HG03139 (cell line): Measurements from ENCODE around the gene ZNF286A.
"Not testable (repeated sequence)": the region's sequence is repeated elsewhere in the genome, so short reads cannot be mapped to it uniquely, and the experiment has no call there.

Experiments
- ATAC-seq: cut with Tn5 transposase; IDR thresholded peaks from one replicate; pipeline ENCODE4 v1.9.1; 2021; ENCODE audit not compliant: unreplicated experiment

Gene ZNF286A

DNA sequence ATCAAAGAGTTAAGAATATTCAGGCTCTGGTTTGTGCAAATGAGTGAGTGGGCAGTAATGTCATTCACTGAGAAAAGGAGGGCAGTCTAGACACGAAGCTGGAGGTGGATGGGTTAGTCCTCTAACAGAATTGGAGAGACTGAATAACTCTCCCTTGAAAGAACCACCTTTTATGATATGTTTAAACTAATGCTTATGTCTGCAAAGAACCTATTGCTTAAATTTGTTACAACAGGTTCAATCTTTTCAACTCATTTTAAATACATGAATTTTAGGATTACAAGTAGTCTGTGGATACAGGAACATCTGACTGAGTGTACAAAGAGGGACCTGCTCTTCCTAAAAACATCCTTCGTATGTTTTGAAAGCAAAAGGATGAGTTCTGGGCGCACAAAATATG is 585 bp upstream of the ZNF286A start:
- ATAC-seq, result peak; percentile 6

DNA sequence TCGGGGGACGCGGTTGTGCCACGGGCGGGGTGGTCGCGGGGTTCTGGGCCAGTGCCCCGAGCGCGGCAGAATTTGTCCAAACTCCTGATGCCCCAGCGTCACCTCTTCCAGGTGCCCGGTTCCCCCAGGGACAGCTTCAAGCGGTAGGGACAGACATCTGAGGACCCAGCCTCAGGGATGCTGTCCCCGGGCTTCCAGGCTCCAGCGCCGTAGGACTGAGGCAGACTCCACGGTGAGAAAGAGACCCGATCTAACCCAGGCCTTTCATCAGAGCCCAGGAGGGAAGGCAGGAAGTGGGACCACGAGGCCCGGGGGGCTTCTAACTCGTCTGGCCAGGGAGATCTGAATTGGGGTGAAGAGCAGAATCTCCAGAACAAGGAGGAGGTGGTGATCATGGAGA is 385 bp downstream of the ZNF286A start:
- ATAC-seq, result not testable (repeated sequence)

DNA sequence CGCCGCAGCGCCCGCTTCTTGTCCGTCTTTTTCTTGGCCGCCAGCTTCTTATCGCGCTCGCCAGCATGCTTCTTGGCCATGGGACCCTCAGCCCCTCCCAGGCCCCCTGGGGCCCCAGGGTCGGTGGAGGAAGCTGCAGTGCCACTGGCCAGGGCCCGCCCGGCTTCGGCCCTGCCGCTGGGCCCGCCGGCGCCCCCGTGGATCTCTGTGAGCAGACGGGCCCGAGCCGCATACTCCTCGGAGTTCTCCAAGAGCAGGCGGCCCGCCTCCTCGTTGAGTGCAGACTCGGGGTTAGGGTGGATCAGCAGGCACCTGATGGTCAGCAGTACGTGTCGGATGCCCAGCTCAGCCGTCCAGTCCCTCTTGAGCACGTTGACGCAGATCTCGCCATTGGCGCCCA is 4.7 kb downstream of the ZNF286A start:
- ATAC-seq, result not testable (repeated sequence)

DNA sequence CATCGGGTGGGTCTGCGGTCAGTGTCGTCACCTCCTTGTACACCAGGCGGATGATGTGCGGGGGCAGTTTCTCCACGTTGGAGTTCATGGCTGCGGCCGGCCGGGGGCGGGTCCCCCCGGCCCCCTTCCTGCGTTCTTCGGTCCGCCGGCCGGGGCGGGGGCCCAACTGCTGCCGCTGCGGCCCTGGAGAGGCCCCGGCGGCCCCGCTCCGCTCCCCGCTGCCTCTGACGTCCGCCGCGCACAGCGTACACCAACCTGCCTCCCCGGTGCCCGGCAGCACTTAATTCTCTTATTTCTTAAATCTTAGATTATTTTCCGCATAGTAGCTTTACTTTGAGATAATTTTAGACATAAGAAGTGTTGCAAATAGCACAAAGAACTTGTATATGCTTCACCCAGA is 5.3 kb downstream of the ZNF286A start:
- ATAC-seq, result not testable (repeated sequence)

DNA sequence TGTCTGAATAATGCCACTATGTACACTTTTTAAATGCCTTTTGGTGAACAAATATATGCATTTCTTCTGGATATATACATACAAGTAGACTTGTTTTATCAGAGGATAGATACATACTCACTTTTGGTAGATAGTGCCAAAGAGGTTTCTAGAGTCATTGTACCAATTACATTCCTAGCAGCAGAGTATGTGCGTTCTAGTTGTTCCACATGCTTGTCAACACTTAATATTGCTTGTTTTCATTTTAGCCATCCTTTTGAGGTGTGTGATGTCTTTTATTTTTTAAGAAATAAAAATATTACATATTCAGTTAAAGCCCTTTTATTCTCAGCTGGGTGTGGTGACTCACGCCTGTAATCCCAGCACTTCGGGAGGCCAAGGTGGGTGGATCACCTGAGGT is 9.3 kb downstream of the ZNF286A start:
- not testable (repeated sequence) for ATAC-seq

DNA sequence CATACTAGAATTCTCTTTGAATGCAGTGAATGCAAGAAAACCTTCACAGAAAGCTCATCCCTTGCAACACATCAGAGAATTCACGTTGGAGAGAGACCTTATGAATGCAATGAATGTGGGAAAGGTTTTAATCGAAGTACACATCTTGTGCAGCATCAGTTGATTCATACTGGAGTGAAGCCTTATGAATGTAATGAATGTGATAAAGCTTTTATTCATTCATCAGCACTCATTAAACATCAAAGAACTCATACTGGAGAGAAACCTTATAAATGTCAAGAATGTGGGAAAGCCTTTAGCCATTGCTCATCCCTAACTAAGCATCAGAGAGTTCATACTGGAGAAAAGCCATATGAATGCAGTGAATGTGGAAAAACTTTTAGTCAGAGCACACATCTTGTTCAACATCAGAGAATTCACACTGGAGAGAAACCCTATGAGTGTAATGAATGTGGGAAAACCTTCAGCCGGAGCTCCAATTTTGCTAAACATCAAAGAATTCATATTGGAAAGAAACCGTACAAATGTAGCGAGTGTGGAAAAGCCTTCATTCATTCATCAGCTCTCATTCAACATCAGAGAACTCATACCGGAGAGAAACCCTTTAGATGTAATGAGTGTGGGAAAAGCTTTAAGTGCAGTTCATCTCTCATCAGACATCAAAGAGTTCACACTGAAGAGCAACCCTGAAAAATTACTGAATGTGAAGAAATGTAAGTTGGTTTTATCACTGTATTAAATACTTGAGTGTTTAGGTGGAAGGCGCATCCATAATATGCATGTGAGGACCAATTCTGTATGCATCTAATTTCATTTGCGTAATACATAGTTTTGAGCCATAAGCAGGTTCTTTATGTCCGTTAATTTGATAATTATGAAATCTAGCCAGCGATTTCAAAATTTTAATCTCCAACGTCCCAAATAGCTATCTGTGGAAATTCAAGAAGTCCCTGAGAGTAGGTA is 17.3 kb downstream of the ZNF286A start:
- ATAC-seq, result not testable (repeated sequence)

DNA sequence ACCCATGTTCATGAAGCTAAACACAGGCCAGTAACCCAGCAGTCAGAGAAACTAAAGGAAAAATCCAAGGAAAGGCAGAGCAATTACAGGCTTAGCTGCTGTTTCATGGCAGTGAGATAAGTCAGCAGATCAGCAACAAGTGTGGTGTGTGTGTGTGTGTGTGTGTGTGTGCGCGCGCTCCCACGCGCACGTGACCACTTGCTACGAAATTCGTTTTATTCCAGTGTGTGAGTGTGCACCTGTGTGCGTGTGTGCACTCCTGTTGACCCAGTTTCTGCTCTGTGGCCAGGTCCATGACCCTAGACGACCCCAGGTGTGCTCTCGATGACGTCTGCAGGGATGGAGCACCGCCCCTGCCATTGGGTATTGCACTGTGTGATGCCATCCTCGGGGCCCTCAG is 31.0 kb downstream of the ZNF286A start:
- not testable (repeated sequence) for ATAC-seq

DNA sequence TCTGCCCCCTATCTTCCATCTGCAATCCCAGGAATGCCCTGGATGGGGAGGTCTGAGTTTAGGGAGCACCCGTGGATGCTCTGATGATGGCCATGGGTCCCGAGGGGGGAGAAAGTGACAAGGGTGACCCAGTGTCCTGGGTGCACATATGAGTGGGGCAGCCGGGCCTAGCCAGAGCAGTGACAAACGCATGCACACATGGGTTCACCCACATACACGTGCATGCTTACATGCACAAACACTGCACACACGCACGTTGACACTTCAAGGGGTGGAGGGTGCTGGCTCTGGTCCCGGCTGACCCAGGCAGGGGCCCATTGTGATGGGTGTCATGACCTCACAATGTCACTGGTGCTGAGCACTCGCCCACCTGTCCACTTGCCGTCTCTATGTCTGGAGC is 32.3 kb downstream of the ZNF286A start, which contains the start of gene TBC1D26:
TBC1D26 (plus strand) TSS at position 384 of the 400 bp plus-strand sequence. CDS start 3,066 bp downstream, outside the sequence.
- not testable (repeated sequence) for ATAC-seq

DNA sequence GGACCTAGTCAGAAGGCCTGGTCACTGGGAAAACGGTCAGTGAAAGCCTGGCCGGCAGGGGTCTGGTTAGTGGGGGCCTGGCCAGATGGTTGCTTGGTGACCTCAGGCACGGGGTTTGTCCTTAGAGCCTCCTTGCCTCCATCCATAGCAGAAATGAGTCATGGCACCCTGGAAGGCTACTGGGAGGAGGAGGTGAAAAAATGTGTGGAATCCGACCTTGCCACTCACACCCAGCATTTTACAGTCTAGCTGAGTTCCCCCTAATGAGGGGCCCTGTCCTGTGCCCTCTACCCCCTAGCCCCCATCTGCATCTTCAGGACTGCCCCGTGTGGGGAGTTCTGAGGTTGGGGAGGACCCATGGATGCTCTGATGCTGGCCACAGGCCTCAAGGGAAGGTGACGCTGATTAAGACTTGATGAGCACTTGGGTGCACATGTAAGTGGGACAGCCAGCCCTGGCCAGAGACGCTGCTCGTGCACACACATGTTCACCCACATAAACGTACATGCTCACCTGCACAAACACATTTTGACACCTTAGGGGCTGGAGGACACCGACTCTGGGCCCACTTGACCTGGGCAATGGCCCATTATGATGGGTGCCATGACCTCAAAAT is 33.7 kb downstream of the ZNF286A start:
- not testable (repeated sequence) for ATAC-seq

DNA sequence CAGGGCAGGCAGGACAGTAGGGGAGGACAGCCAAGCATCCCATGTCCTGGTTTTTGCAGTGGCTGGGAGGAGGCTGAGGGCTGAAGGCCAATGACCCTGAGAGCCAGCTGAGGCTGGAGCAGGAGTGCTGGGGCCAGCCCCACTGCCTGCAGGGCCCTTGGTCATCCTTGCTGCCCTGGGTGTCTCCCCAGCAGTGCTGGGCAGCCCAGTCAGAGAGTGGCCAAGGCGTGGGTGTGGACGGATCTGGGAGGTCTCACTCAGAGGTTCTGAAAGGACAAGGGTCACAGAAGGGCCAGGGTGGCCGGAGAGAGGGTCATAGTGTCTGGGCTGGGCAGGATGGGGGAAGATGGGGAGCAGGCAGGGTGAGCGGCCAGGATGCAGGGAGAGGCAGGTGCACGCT is 37.0 kb downstream of the ZNF286A start:
- not testable (repeated sequence) for ATAC-seq

DNA sequence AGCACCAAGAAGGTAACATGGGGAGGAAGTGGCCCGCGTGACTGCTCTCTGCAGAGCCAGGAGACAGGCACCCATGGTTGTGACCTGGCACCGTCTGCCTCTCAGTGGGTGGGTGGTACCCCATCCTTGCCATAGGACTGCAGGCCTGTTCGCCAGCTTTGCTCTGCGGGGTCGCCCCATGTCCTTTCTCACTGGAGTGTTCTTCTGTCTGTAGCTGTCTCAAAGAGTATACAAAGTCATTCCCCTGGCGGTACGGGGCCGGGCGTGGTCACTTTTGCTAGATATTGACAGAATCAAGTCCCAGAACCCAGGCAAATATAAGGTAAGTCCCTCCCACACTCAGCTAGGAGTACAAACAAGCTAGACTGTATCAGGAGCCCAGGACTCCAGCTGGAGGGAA is 38.5 kb downstream of the ZNF286A start:
- no peak for ATAC-seq

DNA sequence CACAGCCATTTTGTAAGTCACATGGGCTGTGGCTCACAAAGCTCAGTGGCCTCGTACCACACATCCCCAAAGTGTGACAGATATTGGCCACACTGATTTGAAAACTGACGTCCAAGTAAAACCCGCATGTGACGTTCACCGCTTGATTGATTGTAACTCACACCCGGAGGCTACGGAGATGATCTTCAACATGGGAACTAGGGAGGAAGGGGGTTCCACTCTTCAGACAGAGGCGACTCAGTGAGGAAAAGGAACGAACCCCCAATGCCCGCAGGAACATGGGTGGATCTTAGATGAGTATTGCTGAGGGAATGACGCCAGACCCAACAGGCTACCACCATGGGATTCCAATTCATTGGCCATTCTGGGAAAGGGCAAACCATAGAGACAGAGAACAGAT is 39.7 kb downstream of the ZNF286A start:
- not testable (repeated sequence) for ATAC-seq

DNA sequence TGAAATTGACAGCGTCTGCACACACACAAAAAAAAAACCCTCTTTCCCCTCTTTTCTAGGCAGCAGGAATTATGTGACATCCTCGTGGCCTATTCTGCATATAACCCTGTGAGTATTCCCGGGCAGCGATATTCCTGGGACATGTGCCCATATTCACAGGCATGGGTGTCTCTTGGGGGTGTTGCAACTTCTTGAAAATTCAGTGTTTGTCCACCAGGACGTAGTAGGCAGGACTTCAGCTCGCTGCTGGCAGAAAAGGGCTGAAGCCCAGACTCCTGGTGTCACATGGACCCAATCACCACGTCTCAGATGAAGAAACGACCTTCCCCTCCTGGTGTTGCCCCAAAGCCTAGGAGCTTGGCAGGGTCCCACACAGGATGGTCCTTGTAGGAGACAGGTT is 40.5 kb downstream of the ZNF286A start:
- not testable (repeated sequence) for ATAC-seq

DNA sequence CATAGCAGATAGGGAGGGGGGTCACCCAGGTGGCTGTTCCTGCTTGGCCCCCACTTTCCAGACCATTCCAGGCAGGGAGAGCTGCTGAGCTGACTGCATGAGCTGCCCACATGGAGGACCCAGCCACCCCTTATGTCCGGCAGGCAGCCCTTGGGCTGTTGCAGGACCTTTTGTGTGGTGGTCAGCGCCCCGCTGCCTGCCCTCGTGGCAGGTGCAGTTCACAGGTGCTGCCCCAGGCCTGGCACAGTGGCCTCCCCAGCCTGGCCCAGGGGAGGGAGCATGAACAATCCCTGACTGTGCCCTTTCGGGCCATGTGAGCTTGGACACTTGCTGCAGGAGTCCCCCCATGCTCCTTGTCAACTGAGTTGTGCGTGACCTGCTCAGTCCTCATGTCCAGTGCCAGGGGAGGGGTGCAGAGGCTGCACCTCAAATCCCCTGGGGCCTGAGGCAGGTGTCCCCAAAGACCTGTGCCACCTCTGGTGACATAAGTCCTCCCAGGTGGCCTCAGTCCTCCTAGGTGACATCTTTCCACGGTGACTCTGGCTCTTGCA is 41.1 kb downstream of the ZNF286A start:
- no peak for ATAC-seq

DNA sequence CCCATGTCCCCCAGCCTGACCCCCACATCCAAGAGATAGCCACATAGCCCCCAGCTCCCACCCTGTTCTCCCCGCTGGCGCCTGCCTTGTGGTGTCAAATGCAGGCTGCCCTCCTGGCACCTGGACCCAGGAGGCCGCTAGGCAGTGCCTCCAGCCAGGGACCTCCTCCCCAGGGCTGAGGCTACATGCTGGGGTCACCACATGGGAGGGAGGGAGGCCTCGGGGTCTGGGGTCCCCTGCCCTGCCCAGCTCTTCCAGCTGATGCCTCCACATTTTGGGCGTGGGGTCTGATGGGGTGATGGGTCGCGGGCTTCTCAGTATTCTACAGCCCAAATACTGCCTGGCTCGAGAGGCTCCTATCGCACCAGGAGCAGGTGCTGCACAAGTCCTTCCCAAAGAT is 42.1 kb downstream of the ZNF286A start:
- no peak for ATAC-seq

DNA sequence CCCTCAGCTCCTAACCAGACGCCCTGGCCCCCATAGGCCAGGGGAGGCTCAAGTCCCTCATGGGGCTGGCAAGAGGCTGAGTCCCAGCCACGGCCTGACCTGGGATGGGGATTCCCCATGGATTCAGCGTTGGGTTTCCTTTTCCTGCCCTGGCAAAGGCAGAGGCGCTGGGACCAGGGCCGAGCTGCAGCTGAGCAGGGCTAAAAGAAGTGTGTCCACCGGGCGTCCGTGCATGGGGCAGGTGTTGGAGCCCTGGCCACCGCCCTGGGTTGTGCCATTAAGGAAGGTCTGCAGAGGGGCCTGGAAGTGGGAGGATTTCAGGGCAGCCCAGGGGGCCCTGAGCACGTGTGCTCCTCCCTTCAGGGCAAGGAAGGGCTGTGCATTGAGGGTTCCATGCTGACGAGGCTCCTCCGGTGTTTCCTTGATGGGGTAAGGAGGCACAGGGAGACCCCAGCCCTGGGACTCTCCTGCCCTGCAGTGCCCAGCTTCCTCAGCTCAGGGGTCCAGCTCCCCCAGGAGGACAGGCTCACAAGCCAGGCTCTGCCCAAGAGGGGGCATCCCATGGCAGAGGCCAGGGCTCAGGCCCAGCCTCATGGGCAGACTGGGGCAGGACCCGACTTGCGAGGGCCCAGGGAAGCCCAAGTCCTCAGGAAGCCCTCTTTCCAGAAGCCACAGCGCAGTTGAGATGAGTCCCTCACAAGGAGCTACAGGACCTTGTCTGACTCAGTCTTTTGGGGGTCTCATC is 42.7 kb downstream of the ZNF286A start:
- ATAC-seq, result no peak

DNA sequence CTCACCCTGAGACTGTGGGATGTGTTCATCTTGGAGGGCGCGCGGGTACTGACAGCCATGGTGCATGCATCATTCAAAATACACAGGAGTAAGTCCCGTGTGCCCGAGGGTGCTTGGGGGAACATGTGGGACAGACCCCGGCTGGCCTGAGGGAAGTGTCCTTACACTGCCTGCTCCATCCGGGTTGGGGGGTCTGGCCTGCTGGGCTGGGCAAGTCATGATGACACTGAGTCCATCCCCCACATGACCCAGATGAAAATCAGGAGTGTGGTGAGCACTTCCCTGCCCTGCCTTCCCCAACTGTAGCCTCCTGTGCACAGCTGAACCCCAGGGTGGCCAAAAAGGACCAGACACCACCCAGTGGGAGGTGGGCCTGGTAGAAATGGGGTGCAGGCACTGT is 43.4 kb downstream of the ZNF286A start:
- ATAC-seq, result no peak

DNA sequence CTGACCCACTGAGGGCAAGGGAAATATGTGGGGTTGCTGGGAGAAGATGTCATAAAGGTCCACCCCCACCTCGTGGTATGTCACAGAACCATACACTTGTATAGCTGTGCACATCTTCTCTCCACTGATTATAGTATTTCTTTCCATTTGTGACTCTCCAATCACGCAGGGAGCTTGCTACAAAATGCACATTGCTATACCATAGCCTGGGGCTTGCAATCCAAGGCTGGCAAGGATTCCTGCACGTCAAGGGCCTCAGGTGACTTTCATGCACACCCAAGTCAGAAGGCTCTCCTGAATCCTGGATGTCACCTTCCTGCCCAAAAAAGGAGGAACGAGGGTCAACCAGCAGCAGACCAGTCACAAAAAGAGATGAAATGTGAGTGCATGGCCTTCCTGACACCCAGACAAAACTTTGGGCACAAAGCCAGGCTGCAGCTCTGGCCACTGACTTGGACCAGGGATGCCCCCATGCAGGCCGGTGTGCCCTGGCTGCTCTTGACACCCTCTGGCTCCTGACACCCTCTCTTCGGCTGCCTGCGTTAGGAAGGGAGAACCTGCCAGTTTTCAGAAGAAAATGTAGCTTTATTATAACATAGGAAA is 44.6 kb downstream of the ZNF286A start:
- ATAC-seq, result no peak

DNA sequence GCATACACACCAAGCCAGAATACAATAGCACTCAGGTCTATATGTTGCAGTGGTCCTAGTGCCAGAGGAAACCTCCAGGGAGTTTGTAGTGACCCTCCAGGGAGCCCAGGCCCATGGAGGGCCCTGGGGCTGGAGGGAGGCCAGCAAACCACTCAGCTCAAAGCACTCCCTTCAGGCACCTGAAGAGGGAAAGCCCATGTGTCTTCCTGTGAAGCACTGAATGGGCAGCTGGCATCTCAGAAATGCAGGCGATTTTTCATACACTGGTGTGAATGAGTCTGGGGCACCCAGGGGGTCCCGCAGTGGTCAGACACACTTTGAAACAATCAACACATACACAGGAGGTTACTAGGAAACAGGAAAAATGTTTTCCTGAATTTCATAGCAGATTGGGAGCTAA is 45.3 kb downstream of the ZNF286A start:
- ATAC-seq, result no peak

DNA sequence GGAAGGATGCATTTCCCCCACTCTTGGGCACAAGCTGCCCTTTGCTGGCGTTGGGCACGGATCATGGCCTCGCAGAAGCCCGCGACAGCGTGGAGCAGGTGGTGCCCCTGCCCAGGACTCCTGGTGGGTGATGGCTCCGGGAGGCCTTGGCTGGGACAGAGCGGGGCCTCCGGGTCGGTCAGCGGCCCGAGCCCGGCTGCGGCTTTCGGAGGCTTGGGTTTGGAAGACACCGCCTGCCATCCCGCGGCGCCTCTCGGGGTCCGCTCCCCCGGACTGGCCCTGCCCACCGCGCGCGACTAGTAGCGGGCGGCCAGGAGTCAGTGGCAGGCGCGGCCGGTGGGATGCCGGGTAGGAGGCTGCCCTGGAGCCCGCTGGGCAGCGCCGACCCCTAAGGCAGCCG is 49.9 kb downstream of the ZNF286A start:
- ATAC-seq, result not testable (repeated sequence)
